AG10803 (cell line): ENCODE data around the gene DDX31.

Experiments used
- DNase-seq: peaks from one replicate; pipeline ENCODE4 v3.0.0; 2010; ENCODE audit warnings: low read depth
- H3K4me3 ChIP-seq: 2 replicates; pipeline ENCODE4 v1.5.1; 2011; ENCODE audit warnings: mild to moderate bottlenecking, low read length, control low read depth
- CTCF ChIP-seq: conservative IDR thresholded peaks from 2 replicates; pipeline ENCODE4 v1.5.1; 2011; ENCODE audit warnings: mild to moderate bottlenecking, low read length, control low read depth, inconsistent platforms

Gene DDX31

DNA sequence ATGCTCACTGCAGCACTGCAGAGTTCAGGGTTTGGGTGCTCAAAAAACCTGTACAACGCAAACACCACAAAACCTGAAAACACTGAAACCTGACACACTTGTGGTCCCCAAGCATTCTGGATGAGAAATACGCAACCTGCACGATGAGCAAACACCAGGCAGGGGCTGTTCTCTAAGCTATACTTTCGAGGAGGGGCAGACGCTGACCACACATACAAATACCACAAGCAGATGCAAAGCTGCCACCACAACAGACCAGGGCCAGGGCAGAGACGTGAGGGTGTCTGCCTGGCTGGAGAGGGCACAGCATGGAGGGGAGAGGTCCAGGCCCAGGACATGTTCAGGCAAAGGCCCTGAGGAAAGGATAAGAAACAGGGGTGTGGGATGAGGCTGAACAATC, 64.4 kb downstream of the DDX31 start:
- TF ChIP-seq CTCF = no peak
- no peak overlapping the region for H3K4me3 ChIP-seq
- no peak for DNase-seq

GRCh38 chr9:132602207-132602606, 67.6 kb downstream of the DDX31 start:
- TF ChIP-seq CTCF = no peak

GRCh38 chr9:132600326-132600984, 69.3 kb downstream of the DDX31 start:
- no peak for DNase-seq
- no peak for TF ChIP-seq CTCF
- H3K4me3 ChIP-seq = no peak overlapping the region

More at GRCh38 chr9:132602207-132602606, 67.6 kb downstream of the DDX31 start:
- no peak for DNase-seq
- H3K4me3 ChIP-seq = no peak overlapping the region

DNA sequence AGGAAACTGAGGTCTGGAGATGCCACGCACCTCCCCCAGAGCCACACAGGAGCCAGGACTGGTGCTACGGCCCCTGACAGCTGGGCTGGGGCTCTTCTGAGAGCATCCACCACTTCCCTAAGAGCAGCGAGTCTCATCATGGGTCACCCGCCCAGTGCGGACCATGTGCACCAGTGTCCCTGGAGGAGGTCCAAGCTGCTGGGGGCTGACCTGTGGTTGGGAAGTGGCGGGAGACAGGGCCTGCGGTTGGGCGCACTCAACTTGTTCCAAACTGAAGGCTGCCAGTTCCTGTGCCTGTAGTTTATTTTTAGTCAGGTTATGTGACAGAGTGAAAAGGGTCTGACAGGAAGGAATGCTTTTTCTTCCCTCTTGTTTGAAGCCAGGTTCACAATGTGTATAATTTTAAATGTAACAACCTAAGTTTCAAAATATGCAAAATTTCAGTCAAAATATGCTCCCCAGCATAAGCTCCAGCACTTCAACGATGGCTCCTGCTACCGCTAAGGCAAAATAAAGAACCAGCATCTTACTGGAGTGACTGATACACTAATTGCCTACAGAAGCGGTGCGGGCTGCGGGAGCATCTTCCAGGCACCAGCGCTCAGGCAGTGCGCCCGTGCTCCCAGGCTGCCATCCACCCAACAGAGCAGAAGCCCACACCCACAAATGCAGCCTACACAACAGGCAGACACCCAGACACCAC, 72.6 kb downstream of the DDX31 start:
- DNase-seq = no peak
- TF ChIP-seq CTCF = no peak
- no peak overlapping the region for H3K4me3 ChIP-seq

DNA sequence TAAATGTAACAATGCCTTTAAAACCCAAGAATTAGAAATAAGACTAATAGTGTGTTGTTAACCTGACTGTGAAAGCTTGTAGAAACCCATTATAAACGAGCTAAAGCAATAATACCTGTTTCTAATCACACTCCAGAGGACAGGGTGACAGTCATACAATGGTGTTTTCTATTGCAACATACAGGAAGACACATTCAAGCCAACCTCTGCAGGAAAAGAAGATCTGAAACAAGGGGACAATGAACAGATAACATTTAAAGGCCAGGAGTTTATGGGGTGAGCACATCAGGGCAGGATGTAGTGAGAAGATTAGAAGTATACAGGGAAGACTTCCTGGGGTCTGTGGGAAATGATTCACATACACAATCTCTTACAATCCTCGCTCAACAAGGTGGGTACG, 73.6 kb downstream of the DDX31 start:
- no peak for DNase-seq
- no peak for TF ChIP-seq CTCF
- H3K4me3 ChIP-seq = no peak overlapping the region

DNA sequence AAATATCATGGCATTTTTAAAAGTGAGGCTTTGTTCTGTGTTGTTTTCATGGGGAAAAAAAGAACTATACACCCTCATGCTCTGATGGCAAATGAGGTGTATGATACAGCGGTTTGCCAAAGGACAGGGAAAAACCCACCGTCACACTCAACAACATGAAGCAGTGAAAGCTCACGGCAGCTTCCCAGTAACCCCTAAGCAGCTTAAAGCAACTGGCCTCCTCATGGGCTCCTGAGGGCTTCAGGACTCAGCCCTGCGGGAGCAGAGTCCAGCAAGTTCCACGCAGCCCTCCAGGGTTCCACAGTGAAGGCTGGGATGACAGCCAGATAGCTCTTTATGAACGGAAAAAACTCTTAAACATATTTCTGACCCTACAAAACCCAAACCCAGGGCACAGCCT, 74.5 kb downstream of the DDX31 start:
- no peak overlapping the region for H3K4me3 ChIP-seq
- TF ChIP-seq CTCF = no peak
- DNase-seq = no peak

- no peak for TF ChIP-seq CTCF
- no peak for DNase-seq
- no peak overlapping the region for H3K4me3 ChIP-seq
Measured at GRCh38 chr9:132594412-132594811, 75.4 kb downstream of the DDX31 start.
